Embryonic facial prominence (tissue), 1 donor: Measurements from ENCODE around the gene AGMO.
"Not testable (repeated sequence)": the region's sequence is repeated elsewhere in the genome, so short reads cannot be mapped to it uniquely, and the experiment has no call there.

Experiments
- DNase-seq: peaks from one replicate; pipeline ENCODE4 v3.0.0-alpha.2; 2016; ENCODE audit errors: extremely low spot score

AGMO gene

GRCh38 chr7:15559416-15559928 is 2.3 kb downstream of the AGMO start:
- no peak for DNase-seq

GRCh38 chr7:15558756-15559155 is 3.1 kb downstream of the AGMO start:
- DNase-seq = no peak

- no peak for DNase-seq
Observed at GRCh38 chr7:15557686-15558085, 4.1 kb downstream of the AGMO start.

- DNase-seq = no peak
Observed at GRCh38 chr7:15557186-15557585, 4.6 kb downstream of the AGMO start.

- DNase-seq = no peak
Observed at GRCh38 chr7:15556339-15557105, 5.3 kb downstream of the AGMO start.

- no peak for DNase-seq
Observed at GRCh38 chr7:15555381-15555859, 6.4 kb downstream of the AGMO start.

GRCh38 chr7:15554744-15555143 is 7.1 kb downstream of the AGMO start:
- DNase-seq = no peak

- DNase-seq = no peak
Observed at GRCh38 chr7:15554081-15554480, 7.7 kb downstream of the AGMO start.

- DNase-seq = not testable (repeated sequence)
Observed at GRCh38 chr7:15547320-15547719, 14.5 kb downstream of the AGMO start.

- no peak for DNase-seq
Observed at GRCh38 chr7:15546272-15546792, 15.5 kb downstream of the AGMO start.

GRCh38 chr7:15544050-15544449 is 17.8 kb downstream of the AGMO start:
- DNase-seq = no peak

- DNase-seq = no peak
Observed at GRCh38 chr7:15543256-15543655, 18.6 kb downstream of the AGMO start.

- DNase-seq = no peak
Observed at GRCh38 chr7:15527648-15528047, 34.2 kb downstream of the AGMO start.

- DNase-seq = no peak
Observed at GRCh38 chr7:15525652-15526263, 36.1 kb downstream of the AGMO start.

- DNase-seq = no peak
Observed at GRCh38 chr7:15524077-15524476, 37.7 kb downstream of the AGMO start.

- DNase-seq = not testable (repeated sequence)
Observed at GRCh38 chr7:15517865-15518264, 44.0 kb downstream of the AGMO start.

GRCh38 chr7:15515252-15515651 is 46.6 kb downstream of the AGMO start:
- peak; percentile 23 for DNase-seq

GRCh38 chr7:15508258-15508657 is 53.6 kb downstream of the AGMO start:
- no peak for DNase-seq

- DNase-seq = no peak
Observed at GRCh38 chr7:15507708-15508107, 54.1 kb downstream of the AGMO start.

GRCh38 chr7:15507171-15507570 is 54.6 kb downstream of the AGMO start:
- DNase-seq = no peak

GRCh38 chr7:15505761-15506160 is 56.1 kb downstream of the AGMO start:
- DNase-seq = no peak

GRCh38 chr7:15504351-15504750 is 57.5 kb downstream of the AGMO start:
- no peak for DNase-seq
